Urinary bladder (tissue), 4 donors: ENCODE data around the gene SMCO1. TPM values are rescaled to one million over a fixed set of nuclear protein-coding genes. Genes with fewer than 3 reads are reported as not detected.
"Not testable (repeated sequence)": the region's sequence is repeated elsewhere in the genome, so short reads cannot be mapped to it uniquely, and the experiment has no call there.

Experiments used
- DNase-seq: peaks from one replicate; pipeline ENCODE4 v3.0.0-alpha.2; 2015; ENCODE audit errors: extremely low spot score
- H3K27ac ChIP-seq: one replicate; pipeline ENCODE4 v1.5.1; 2013; ENCODE audit warnings: low read depth, mild to moderate bottlenecking, moderate library complexity
- H3K36me3 ChIP-seq: one replicate; pipeline ENCODE4 v1.6.1; 2013; ENCODE audit warnings: mild to moderate bottlenecking, moderate library complexity; ENCODE audit not compliant: insufficient read depth
- H3K4me1 ChIP-seq: one replicate; pipeline ENCODE4 v1.6.1; 2013; ENCODE audit warnings: mild to moderate bottlenecking, moderate library complexity; ENCODE audit not compliant: insufficient read depth
- H3K4me3 ChIP-seq: one replicate; pipeline ENCODE4 v1.5.1; 2013; ENCODE audit warnings: low read depth, low read length
- WGBS: extraction: QIAGEN DNeasy Blood & Tissue Kit; methylation state at CpG from one replicate; pipeline ENCODE4 v1.1.7; 2013; 5-methylcytosine and 5-hydroxymethylcytosine counted together
- polyA plus RNA-seq: library from polyadenylated mRNA; stranded (reverse); fragments of 200-250 nt; gene quantifications from one replicate; pipeline ENCODE4 v1.2.3, GENCODE V29; 2013
- total RNA-seq: library from RNA; depleted of rRNA; stranded (reverse); fragments of >200 nt; gene quantifications from one replicate; pipeline ENCODE4 v1.2.3, GENCODE V29; 2014
- donor health status: healthy with polysubstance abuse.
- donor health status: healthy.

Gene SMCO1, protein sequence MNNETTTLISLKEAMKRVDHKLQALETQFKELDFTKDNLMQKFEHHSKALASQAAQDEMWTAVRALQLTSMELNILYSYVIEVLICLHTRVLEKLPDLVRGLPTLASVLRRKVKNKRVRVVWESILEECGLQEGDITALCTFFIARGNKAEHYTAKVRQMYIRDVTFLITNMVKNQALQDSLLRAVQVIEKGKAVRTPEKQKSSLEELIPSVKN
- total RNA-seq: not detected
- not detected for polyA plus RNA-seq

DNA sequence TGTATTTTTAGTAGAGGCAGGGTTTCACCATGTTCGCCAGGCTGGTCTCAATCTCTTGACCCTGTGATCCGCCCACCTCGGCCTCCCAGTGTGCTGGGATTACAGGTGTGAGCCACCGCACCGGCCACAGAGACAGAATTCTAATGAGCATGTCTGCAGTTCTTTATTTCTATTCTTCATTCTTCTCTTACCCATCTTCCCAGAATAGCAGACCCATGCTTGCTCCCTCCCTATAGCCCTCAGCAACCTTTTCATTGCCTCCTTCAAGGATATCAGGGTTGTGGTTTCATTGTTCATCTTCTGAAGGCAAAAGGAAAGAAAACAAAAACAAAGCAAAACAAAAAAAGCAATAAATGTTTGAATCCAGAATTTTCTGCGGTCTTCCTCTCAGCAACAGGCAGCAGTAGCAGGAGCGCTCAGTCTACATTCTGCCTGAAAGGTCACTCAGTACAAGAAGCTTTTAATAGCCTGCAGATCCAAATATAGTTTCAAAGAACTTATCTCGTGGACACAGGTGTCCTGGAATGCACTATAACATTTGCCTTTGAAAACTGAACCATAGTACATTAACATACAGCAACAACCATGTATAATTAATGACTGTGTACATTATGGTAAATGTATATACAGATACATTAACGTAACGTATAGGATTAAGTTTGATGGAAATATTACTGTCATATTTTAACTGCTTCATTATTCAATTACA lies at the start of gene SMCO1:
Gene SMCO1, minus strand, starts transcription at position 434 of the 709 bp plus-strand sequence. Its CDS starts 137 bp downstream, at position 297.
- WGBS: 89% methylated on average over 10 of the region's 10 CpGs

DNA sequence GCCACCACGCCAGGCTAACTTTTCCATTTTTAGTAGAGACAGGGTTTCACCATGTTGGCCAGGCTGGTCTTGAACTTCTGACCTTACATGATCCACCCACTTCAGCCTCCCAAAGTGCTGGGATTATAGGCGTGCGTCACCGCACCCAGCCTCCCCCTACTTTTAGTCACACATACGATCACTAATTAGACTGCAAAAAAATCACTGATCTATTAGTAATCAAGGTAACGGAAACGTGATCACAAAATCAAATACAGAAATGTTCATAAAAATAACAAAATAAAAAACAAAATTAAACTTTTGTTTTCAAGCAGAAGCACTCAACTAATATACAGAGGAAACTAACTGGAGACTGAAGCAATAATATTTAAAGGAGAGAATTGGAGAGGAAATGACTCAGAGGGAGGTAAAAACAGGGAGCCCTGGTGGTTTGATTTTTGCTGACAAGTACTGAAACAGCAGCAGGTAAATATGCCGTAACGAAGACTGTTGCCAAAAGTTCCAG lies 48.6 kb upstream of the SMCO1 start:
- no peak overlapping the region for H3K27ac ChIP-seq
- DNase-seq: no peak
- no peak overlapping the region for H3K4me3 ChIP-seq
- 88% methylated on average over 9 of the region's 9 CpGs for WGBS
- H3K4me1 ChIP-seq: peaks cover 2% of the 10 kb centered on the region
- peaks cover 1% of the 10 kb centered on the region for H3K36me3 ChIP-seq

More for the DNA sequence above, at the start of gene SMCO1:
- no peaks in the 10 kb centered on the region for H3K4me1 ChIP-seq
- H3K27ac ChIP-seq: no peak within 1 kb of the TSS
- no peak within 1 kb of the TSS for H3K4me3 ChIP-seq
- no peak for DNase-seq
- H3K36me3 ChIP-seq: no peaks in the 10 kb centered on the region

DNA sequence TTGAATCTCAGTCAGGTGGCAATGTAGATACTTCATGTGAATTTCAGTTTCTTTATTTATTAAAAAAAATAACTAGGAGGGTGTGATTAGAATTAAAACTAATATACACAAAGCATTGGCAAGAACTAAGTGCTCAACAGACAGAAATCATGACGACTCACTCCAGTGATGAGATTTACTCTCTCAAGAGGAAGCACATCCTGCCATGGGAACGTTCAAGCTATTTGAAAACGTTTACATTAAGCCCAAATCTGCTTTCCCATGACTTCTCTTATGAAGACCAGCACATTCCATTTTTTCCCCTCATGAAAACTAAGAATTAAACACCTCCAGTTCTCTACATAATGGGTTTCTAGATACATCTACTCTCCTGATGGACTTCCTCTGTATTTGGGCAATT lies 44.7 kb upstream of the SMCO1 start:
- no peaks in the 10 kb centered on the region for H3K36me3 ChIP-seq
- DNase-seq: no peak
- H3K27ac ChIP-seq: no peak overlapping the region
- H3K4me1 ChIP-seq: no peaks in the 10 kb centered on the region
- no peak overlapping the region for H3K4me3 ChIP-seq
- 28% methylated on average over 3 of the region's 3 CpGs for WGBS

DNA sequence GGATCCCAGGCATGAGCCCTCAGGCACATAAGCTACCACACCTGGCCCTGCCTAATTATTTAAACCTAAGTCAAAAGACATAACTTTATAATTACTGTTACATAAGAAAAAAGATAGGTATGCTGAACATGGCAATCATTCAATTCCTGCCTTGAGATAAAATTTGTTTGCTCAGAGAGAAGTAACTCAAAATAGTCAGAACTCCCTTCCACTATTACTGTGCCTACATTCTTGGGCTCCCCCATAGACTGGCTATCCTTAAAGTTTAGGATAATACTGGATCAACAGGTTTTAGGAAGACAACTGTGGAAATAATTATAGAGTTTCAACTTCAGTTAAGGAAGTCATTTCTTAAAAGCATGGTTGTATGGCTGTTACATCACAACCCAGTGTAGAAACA lies 43.3 kb upstream of the SMCO1 start:
- Histone ChIP-seq H3K4me3 (no peak overlapping the region), H3K27ac (no peak overlapping the region), H3K4me1 (no peaks in the 10 kb centered on the region), H3K36me3 (no peaks in the 10 kb centered on the region)
- DNase-seq: no peak

DNA sequence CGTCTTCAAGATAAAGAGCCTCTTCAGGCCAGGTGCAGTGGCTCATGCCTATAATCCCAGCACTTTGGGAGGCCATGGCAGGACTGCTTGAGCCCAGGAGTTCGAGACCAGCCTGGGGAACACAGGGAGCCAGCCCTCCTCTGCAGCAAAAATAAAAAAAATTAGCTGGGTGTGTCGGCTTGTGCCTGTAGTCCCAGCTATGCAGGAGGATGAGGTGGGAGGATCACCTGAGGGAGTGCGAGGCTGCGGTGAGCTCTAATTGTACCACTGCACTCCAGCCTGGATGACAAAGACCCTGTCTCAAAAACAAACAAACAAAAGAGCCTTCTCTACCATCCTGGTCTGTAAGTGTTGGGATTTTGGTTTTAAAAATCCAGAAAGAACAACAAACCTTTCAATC lies 42.1 kb upstream of the SMCO1 start:
- Histone ChIP-seq H3K4me3 (no peak overlapping the region), H3K4me1 (no peaks in the 10 kb centered on the region), H3K27ac (no peak overlapping the region), H3K36me3 (no peaks in the 10 kb centered on the region)
- 79% methylated on average over 5 of the region's 5 CpGs for WGBS
- no peak for DNase-seq

DNA sequence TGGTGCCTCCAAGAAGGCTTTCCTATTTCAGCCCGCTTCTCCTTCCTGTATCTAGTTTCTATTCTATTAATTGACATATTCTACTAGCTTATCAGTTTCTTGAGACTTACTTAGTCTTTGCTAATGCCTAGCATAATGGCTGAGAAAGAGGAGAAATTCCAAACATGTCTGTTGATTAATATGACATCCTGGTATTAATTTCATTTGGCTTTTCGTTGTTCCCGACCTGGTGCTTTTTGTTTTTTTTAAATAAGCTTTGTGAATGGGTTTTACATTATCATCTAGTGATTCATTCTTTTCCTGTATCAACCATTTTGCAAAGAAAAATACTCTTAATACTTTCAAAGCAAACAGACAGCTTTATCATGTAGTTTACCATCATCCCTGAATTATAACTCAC lies 40.1 kb upstream of the SMCO1 start:
- DNase-seq: no peak
- H3K36me3 ChIP-seq: no peaks in the 10 kb centered on the region
- no peaks in the 10 kb centered on the region for H3K4me1 ChIP-seq
- H3K27ac ChIP-seq: no peak overlapping the region
- H3K4me3 ChIP-seq: no peak overlapping the region
- 77% methylated on average over 3 of the region's 3 CpGs for WGBS

DNA sequence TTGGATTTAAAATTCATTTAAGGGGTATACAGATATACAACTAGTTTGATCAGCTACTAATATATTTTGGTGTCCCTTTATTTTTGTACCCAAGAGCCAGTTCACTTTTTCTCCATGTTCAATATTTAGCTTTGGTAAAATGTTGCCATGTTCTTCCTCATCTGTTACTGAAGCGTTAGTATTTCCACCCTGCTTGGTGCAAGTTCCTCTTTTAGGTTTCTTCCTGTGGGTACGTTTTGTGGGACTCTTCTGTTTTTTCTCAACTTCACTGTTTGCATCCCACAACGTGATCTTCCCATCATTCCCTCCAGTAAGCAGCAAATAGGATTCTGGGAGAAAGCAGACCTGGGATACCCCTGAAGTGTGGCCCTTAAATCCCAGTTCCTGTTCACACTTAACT lies 39.1 kb upstream of the SMCO1 start:
- WGBS: 80% methylated on average over 3 of the region's 3 CpGs

DNA sequence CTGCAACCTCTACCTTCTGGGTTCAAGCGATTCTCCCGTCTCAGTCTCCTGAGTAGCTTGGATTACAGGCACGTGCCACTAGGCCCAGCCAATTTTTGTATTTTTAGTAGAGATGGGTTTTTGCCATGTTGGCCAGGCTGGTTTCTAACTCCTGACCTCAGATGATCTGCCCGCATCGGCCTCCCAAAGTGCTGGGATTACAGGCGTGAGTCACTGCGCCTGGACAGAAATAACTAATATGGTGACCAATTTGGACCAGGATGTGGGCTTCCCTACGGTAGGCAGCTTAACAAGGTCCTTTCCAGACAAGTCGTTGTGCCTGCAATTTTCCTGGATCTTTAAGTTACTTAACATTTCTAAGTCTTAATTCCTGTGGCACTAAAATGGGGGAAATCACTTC lies 38.4 kb upstream of the SMCO1 start:
- no peak for DNase-seq
- H3K27ac ChIP-seq: no peak overlapping the region
- 92% methylated on average over 9 of the region's 9 CpGs for WGBS

More for the DNA sequence above, 39.1 kb upstream of the SMCO1 start:
- Histone ChIP-seq H3K4me3 (no peak overlapping the region), H3K4me1 (no peaks in the 10 kb centered on the region), H3K36me3 (no peaks in the 10 kb centered on the region), H3K27ac (no peak overlapping the region)
- DNase-seq: no peak

DNA sequence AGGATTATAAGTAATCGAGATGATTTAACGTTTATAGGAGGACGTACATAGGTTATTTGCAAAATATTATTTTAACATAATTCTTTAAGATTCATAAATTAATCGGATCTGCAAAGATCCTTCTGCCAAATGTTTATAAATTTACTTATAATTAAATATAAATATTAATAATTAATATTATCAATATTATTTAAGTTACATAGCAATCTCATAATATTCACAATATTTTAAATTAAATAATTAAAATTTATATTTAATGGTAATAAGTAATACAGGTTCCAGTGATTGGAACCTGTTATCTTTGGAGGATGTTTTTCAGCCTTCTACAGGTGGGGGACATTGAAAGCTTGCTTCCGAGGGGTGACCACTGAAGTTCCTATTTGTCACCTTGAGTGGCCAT lies 37.1 kb upstream of the SMCO1 start:
- H3K4me1 ChIP-seq: no peaks in the 10 kb centered on the region
- DNase-seq: no peak
- WGBS: 97% methylated on average over 5 of the region's 5 CpGs
- H3K4me3 ChIP-seq: no peak overlapping the region
- H3K27ac ChIP-seq: no peak overlapping the region
- no peaks in the 10 kb centered on the region for H3K36me3 ChIP-seq

More for the DNA sequence above, 38.4 kb upstream of the SMCO1 start:
- Histone ChIP-seq H3K4me1 (no peaks in the 10 kb centered on the region), H3K36me3 (no peaks in the 10 kb centered on the region), H3K4me3 (no peak overlapping the region)

DNA sequence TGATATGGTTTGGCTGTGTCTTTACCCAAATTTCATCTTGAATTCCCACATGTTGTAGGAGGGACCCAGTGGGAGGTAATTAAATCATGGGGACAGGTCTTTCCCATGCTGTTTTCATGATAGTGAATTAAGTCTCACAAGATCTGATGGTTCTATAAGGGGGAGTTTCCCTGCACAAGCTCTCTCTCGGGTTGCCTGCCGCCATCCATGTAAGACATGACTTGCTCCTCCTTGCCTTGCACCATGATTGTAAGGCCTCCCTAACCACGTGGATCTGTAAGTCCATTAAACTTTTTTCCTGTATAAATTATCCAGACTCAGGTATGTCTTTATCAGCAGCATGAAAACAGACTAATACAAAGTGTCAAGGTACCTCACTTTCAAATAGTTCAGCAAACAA lies 35.0 kb upstream of the SMCO1 start:
- H3K4me1 ChIP-seq, DNase-seq, H3K4me3 ChIP-seq, H3K27ac ChIP-seq, H3K36me3 ChIP-seq: not testable (repeated sequence)
- 77% methylated on average over 3 of the region's 3 CpGs for WGBS

DNA sequence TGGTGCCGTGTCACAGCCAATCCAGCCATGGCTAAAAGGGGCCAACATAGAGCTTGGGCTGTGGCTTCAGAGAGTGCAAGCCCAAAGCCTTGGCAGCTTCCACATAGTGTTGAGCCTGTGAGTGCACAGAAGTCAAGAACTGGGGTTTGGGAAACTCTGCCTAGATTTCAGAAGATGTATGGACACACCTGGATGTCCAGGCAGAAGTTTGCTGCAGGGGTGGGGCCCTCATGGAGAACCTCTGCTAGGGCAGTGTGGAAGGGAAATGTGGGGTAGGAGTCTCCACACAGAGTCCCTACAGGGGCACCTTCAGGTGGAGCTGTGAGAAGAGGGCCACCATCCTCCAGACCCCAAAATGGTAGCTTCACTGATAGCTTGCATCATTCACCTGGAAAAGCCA lies 34.2 kb upstream of the SMCO1 start:
- not testable (repeated sequence) for H3K4me3 ChIP-seq, DNase-seq, H3K4me1 ChIP-seq, H3K27ac ChIP-seq, H3K36me3 ChIP-seq
- WGBS: 95% methylated on average over 1 of the region's 1 CpG

DNA sequence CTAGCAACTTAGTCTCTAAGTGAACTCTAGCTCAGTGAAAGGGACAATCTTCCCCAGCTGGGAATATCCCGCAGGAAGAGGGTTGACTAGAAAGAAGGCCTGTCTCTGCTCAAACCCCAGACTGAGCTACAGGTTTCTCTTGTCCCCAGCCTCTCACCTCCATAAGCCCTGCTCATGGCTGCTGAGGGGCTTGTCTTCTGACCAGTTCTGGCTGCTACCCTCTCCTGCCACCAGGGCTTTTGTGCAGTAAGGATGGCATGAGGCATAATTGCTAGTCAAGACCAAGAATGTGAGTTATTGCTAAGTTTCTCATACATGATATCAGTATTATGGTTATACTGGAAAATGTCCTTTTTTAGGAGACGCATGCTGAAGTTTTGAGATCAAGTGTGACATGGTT lies 31.9 kb upstream of the SMCO1 start:
- Histone ChIP-seq H3K4me3 (no peak overlapping the region), H3K36me3 (no peaks in the 10 kb centered on the region), H3K27ac (no peak overlapping the region), H3K4me1 (no peaks in the 10 kb centered on the region)
- 94% methylated on average over 2 of the region's 2 CpGs for WGBS
- no peak for DNase-seq

DNA sequence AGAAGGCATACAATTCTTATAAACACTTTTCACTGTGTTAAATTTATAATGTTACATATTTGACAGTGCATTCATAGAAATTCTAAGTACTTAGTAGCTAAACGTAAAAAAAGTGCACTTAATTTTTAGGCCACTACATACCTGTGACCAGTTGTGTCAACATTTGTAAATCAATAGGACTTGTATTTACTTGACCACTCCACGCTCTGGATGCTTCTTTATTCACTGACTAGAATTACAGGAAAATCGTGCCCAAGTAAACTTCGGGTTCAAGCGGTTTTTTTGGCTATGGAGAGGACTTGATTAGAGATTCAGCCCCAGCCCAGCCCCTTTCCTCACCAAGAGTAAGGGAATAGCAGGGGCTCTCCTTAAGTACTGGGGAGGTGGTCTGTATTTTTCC lies 31.4 kb upstream of the SMCO1 start:
- DNase-seq: no peak
- 80% methylated on average over 5 of the region's 5 CpGs for WGBS
- H3K27ac ChIP-seq: no peak overlapping the region
- no peaks in the 10 kb centered on the region for H3K4me1 ChIP-seq
- no peaks in the 10 kb centered on the region for H3K36me3 ChIP-seq
- H3K4me3 ChIP-seq: no peak overlapping the region

DNA sequence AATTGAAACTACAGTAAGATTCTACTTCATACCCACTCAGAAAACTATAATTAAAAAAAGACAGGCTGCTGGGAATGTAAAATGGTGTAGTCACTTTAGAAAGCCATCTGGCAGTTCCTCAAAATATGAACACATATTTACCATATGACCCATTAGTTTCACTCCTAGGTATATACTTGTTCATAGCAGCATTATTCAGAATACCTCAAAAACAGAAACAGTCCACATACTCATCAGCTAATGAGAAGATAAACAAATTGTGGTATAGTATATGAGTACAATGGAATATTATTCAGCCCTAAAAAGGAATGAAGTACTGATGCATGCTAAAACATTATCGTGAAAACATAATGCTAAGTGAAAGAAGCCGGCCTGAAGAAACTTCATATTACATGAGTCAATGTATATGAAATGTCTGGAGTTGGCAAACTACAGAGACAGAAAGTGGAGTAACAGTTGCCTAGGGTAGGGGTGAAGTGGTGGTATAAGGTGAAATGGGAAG lies 29.4 kb upstream of the SMCO1 start:
- no peaks in the 10 kb centered on the region for H3K36me3 ChIP-seq
- H3K27ac ChIP-seq: no peak overlapping the region
- no peaks in the 10 kb centered on the region for H3K4me1 ChIP-seq
- 97% methylated on average over 2 of the region's 2 CpGs for WGBS
- DNase-seq: no peak
- H3K4me3 ChIP-seq: no peak overlapping the region
